K562 (cell line): Measurements from ENCODE around the gene SNIP1. TPM values are rescaled to one million over a fixed set of nuclear protein-coding genes. Genes with fewer than 3 reads are reported as not detected.

Source experiments
- ATAC-seq: fragments of 200-7000 bp; cut with Tn5 transposase; 3 replicates; pipeline ENCODE4 v1.9.1; 2020; ENCODE audit warnings: moderate library complexity
- BruUV-seq: library from RNA; stranded (reverse); fragments of 400-500 nt; replicated peaks from 2 replicates; lab custom pipeline; 2021; lab: Mats Ljungman, UMichigan
- CTCF ChIA-PET: fragments of 300-600 bp; formaldehyde crosslinking; extraction: SDS; loops from one replicate; lab custom pipeline; 2021; ENCODE audit warnings: low intra/inter-chr PET ratio; lab: Yijun Ruan, JAX
- POLR2A ChIA-PET: fragments of 300-600, 350-650 bp; sonication (Branson Sonifier 250); formaldehyde crosslinking; extraction: SDS; loops from one replicate; lab custom pipeline; 2021; ENCODE audit warnings: antibody characterized with exemption, inconsistent platforms; lab: Yijun Ruan, JAX
- DNase-seq, 4 experiments: peaks; one replicate each; pipeline versions ENCODE4 v3.0.0 to v3.0.0-alpha.2; 2011 to 2018; ENCODE audit warnings: low spot score in 3 of 4, mixed read lengths in 3 of 4; ENCODE audit errors: extremely low read depth in 1 of 4
- FAIRE-seq: peaks from 2 replicates; lab custom pipeline; 2011; peaks lifted over from hg19 to GRCh38; lab: Jason Lieb, UNC
- H2AFZ ChIP-seq: 2 replicates; pipeline ENCODE4 v1.6.0; 2011; ENCODE audit warnings: low read depth, low read length, control low read depth, inconsistent platforms
- H3K27ac ChIP-seq: fragments of 200-600 bp; 3 replicates; pipeline ENCODE4 v1.8.0; 2011; ENCODE audit warnings: low read depth, mild to moderate bottlenecking, control low read depth, inconsistent platforms, low read length, moderate library complexity, mixed read lengths; ENCODE audit errors: extremely low read depth
- H3K27me3 ChIP-seq, 2 experiments: fragments of 300-600 bp in 1 of 2; 2 replicates in 1 of 2; 3 replicates in 1 of 2; pipeline versions ENCODE4 v1.6.0 to v1.8.0; 2011; ENCODE audit warnings: inconsistent platforms in 2 of 2, low read length in 2 of 2, mild to moderate bottlenecking in 1 of 2, mixed read lengths in 1 of 2, moderate library complexity in 1 of 2; ENCODE audit not compliant: control insufficient read depth in 2 of 2, insufficient read depth in 2 of 2
- H3K36me3 ChIP-seq: fragments of 300-600 bp; 3 replicates; pipeline ENCODE4 v1.8.0; 2011; ENCODE audit warnings: mild to moderate bottlenecking, low read length, inconsistent platforms; ENCODE audit not compliant: control insufficient read depth, insufficient read depth
- H3K4me1 ChIP-seq, 2 experiments: fragments of 200-600 bp in 1 of 2; replicated peaks in 1 of 2; 2 replicates in 1 of 2; 3 replicates in 1 of 2; pipeline versions ENCODE4 v1.5.1 to v1.8.0; 2011; ENCODE audit warnings: inconsistent platforms in 2 of 2, low read length in 2 of 2, mild to moderate bottlenecking in 1 of 2, mixed read lengths in 1 of 2, moderate library complexity in 1 of 2; ENCODE audit not compliant: control insufficient read depth in 2 of 2, insufficient read depth in 2 of 2
- H3K4me2 ChIP-seq: 2 replicates; pipeline ENCODE4 v1.6.1; 2011; ENCODE audit warnings: low read length, control low read depth, inconsistent platforms, mixed read lengths; ENCODE audit not compliant: insufficient read depth
- H3K4me3 ChIP-seq: fragments of 200-600 bp; sonication (generic), shearing (Covaris generic); 2 replicates; pipeline ENCODE4 v1.5.1; 2016; ENCODE audit warnings: control low read depth, inconsistent platforms
- H3K79me2 ChIP-seq: fragments of 200-600 bp; 3 replicates; pipeline ENCODE4 v1.8.0; 2011; ENCODE audit warnings: low read length, inconsistent platforms; ENCODE audit not compliant: control insufficient read depth, insufficient read depth
- H3K9ac ChIP-seq, 2 experiments: 2 replicates each; pipeline versions ENCODE4 v1.6.0 to v1.6.1; 2011; ENCODE audit warnings: low read depth in 2 of 2, low read length in 2 of 2, control low read depth in 1 of 2, inconsistent platforms in 1 of 2, mild to moderate bottlenecking in 1 of 2, mixed read lengths in 1 of 2; ENCODE audit not compliant: insufficient read depth in 1 of 2
- H3K9me1 ChIP-seq: one replicate; pipeline ENCODE4 v1.6.0; 2011; ENCODE audit warnings: inconsistent platforms, mild to moderate bottlenecking, low read length, moderate library complexity; ENCODE audit not compliant: control insufficient read depth, insufficient read depth
- H3K9me3 ChIP-seq: replicated peaks from 2 replicates; pipeline ENCODE4 v1.5.1; 2011; ENCODE audit warnings: low read depth, low read length, inconsistent platforms; ENCODE audit not compliant: control insufficient read depth, insufficient read depth
- H4K20me1 ChIP-seq: replicated peaks from 2 replicates; pipeline ENCODE4 v1.6.1; 2011; ENCODE audit warnings: low read length, inconsistent platforms, mixed read lengths; ENCODE audit not compliant: control insufficient read depth, insufficient read depth
- KAT8 ChIP-seq: fragments of 450-650 bp; IDR thresholded peaks from 2 replicates; pipeline ENCODE4 v1.6.1; 2016; ENCODE audit warnings: low read depth, mild to moderate bottlenecking
- KDM2B ChIP-seq: fragments of 250-450 bp; sonication (Bioruptor Pico); IDR thresholded peaks from 2 replicates; pipeline ENCODE4 v1.8.0; 2021; ENCODE audit warnings: mild to moderate bottlenecking, moderate library complexity
- MTA2 ChIP-seq: fragments of 450-650 bp; IDR thresholded peaks from 2 replicates; pipeline ENCODE4 v1.6.1; 2016; ENCODE audit warnings: low read depth
- RCOR1 ChIP-seq, 2 experiments: IDR thresholded peaks; 2 replicates each; pipeline ENCODE4 v1.6.1; 2012; ENCODE audit warnings: low read depth in 2 of 2, low read length in 2 of 2, borderline replicate concordance in 1 of 2, improper control_type of control experiment in 1 of 2
- STAT5A ChIP-seq: IDR thresholded peaks from 2 replicates; pipeline ENCODE4 v1.6.1; 2012; ENCODE audit warnings: low read length, inconsistent platforms, borderline replicate concordance
- ZNF764 ChIP-seq: fragments of 250-450 bp; sonication (Bioruptor Pico); IDR thresholded peaks from 2 replicates; pipeline ENCODE4 v1.4.0; 2020; ENCODE audit warnings: low read depth, mild to moderate bottlenecking, moderate library complexity
- WGBS: fragments of 100-300 bp; shearing (Covaris generic); methylation state at CpG from one replicate; pipeline ENCODE4 v1.1.6; 2016; ENCODE audit warnings: low coverage, mixed read lengths; ENCODE audit not compliant: insufficient coverage; ENCODE audit errors: missing lambda C conversion rate; 5-methylcytosine and 5-hydroxymethylcytosine counted together
- in situ Hi-C: fragments of 300-500 bp; cut with MboI; formaldehyde crosslinking; loops from 4 replicates; pipeline ENCODE4 v1.15.0; 2018; ENCODE audit warnings: inconsistent platforms, mixed read lengths
- intact Hi-C: fragments of 100-400 bp; cut with micrococcal nuclease; formaldehyde crosslinking; loops from 2 replicates; pipeline ENCODE4 v1.14.2; 2022
- polyA plus RNA-seq, 8 experiments: library from polyadenylated mRNA; depleted of rRNA in 4 of 8; stranded (reverse) in 5 of 8; unstranded in 3 of 8; fragments of >200 nt; fragmentation: Nextera tagmentation in 2 of 8; fragmentation: Illumina TruSeq in 1 of 8; extraction: Ambion mirVana in 2 of 8; extraction: Trizol in 1 of 8; gene quantifications; 2 replicates each; pipeline versions ENCODE4 v1.2.1 to v1.2.3, GENCODE V29; 2011 to 2014; ENCODE audit warnings: inconsistent platforms in 1 of 8, missing spikeins in 1 of 8
- total RNA-seq, 7 experiments: library from RNA; depleted of rRNA in 6 of 7; stranded (reverse); fragments of >200 nt in 6 of 7; fragmentation: Illumina TruSeq in 2 of 7; extraction: Trizol in 2 of 7; gene quantifications; 2 replicates each; pipeline versions ENCODE4 v1.2.1 to v1.2.3, GENCODE V29; 2011 to 2021; ENCODE audit warnings: low replicate concordance in 1 of 7
- TF ChIP-seq, protein P1 (sequence below): fragments of 450-650 bp; conservative IDR thresholded peaks from 2 replicates; pipeline ENCODE4 v1.6.1; 2016; ENCODE audit warnings: missing genetic modification characterization, low read depth, mild to moderate bottlenecking, missing compliant biosample characterization, moderate library complexity

SNIP1 gene
- total and polyA plus RNA-seq, 9 of the 15 experiments (the other 6 are each of a cell fraction or from before 2014, with no cell fraction given) = 2.9 to 25.9 (median 14.6) TPM

- Histone ChIP-seq H2AFZ (0 out of 2 replicates have a peak overlapping the region, but pooled peaks have one; percentile 12), H3K27me3 (no peaks in the 10 kb centered on the region), H3K9me3 (peaks cover 9% of the 10 kb centered on the region), H3K27ac (no peak overlapping the region), H3K79me2 (peaks cover 8% of the 10 kb centered on the region), H3K4me3 (no peak overlapping the region), H3K4me2 (no peak overlapping the region), H3K9me1 (peaks cover 4% of the 10 kb centered on the region), H3K4me1 (peaks cover 48 to 54% of the 10 kb centered on the region in 2 experiments), H3K9ac (no peak overlapping the region), H3K36me3 (peaks cover 14% of the 10 kb centered on the region; the same call in 2 of the 3 replicates), H4K20me1 (0 out of 2 replicates have a peak, but pooled peaks cover 9% of the 10 kb centered on the region)
- ChIA-PET CTCF (no interaction called here), POLR2A (no interaction called here)
- TF ChIP-seq, protein P1, sequence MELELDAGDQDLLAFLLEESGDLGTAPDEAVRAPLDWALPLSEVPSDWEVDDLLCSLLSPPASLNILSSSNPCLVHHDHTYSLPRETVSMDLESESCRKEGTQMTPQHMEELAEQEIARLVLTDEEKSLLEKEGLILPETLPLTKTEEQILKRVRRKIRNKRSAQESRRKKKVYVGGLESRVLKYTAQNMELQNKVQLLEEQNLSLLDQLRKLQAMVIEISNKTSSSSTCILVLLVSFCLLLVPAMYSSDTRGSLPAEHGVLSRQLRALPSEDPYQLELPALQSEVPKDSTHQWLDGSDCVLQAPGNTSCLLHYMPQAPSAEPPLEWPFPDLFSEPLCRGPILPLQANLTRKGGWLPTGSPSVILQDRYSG (tag) = no peak
- TF ChIP-seq MTA2 (no peak), RCOR1 (IDR thresholded peaks at IDR 0.05; ENCODE audit: borderline replicate concordance in 1 of 2, low read depth in 2 of 2, low read length in 2 of 2) (no peak), KDM2B (CRISPR knock-in tag) (no peak), STAT5A (no peak), ZNF764 (CRISPR knock-in tag) (no peak), KAT8 (no peak)
- FAIRE-seq (no peak), DNase-seq (no peak), ATAC-seq (no peak)
- no TSS peak for BruUV-seq
- in situ Hi-C loops = no loop called here
- 33% methylated on average over 1 of the region's 1 CpG for WGBS
- intact Hi-C loops = loop anchor here (5.0 to 10.0 kb wide), 3 partner anchors 46 to 134 kb away; partner anchors contain the start of genes CDCA8, MEAF6 and ZC3H12A
These were observed 4.3 kb upstream of the SNIP1 start for GRCh38 chr1:37558411-37558810.
